DND-41 (cell line): ENCODE data around the gene TIMM23.
"Not testable (repeated sequence)": the region's sequence is repeated elsewhere in the genome, so short reads cannot be mapped to it uniquely, and the experiment has no call there.

Experiments used
- ATAC-seq: fragments of 200-7000 bp; cut with Tn5 transposase; 3 replicates; pipeline ENCODE4 v1.9.1; 2021; ENCODE audit warnings: low read depth; ENCODE audit not compliant: insufficient read depth
- DNase-seq: peaks from one replicate; pipeline ENCODE4 v3.0.0-alpha.2; 2020
- H2AFZ ChIP-seq: 2 replicates; pipeline ENCODE4 v1.6.0; 2012; ENCODE audit warnings: low read depth, low read length
- H3K27ac ChIP-seq: 2 replicates; pipeline ENCODE4 v1.5.1; 2012; ENCODE audit warnings: low read length, inconsistent platforms
- H3K27me3 ChIP-seq: fragments of 200-600 bp; sonication (generic); 2 replicates; pipeline ENCODE4 v1.6.0; 2012; ENCODE audit warnings: low read length, mild to moderate bottlenecking, inconsistent platforms; ENCODE audit not compliant: insufficient read depth, poor library complexity
- H3K36me3 ChIP-seq: 2 replicates; pipeline ENCODE4 v1.5.1; 2012; ENCODE audit warnings: low read length, inconsistent platforms; ENCODE audit not compliant: insufficient read depth
- H3K4me1 ChIP-seq: 2 replicates; pipeline ENCODE4 v1.5.1; 2012; ENCODE audit warnings: mild to moderate bottlenecking, low read length; ENCODE audit not compliant: insufficient read depth
- H3K4me2 ChIP-seq: 2 replicates; pipeline ENCODE4 v1.6.0; 2012; ENCODE audit warnings: mild to moderate bottlenecking, moderate library complexity, low read length, inconsistent platforms; ENCODE audit not compliant: insufficient read depth
- H3K4me3 ChIP-seq, 2 experiments: fragments of 200-600 bp in 1 of 2; shearing (Covaris generic) in 1 of 2; 2 replicates each; pipeline ENCODE4 v1.5.1; 2012 to 2016; ENCODE audit warnings: inconsistent platforms in 2 of 2, low read length in 2 of 2, mild to moderate bottlenecking in 2 of 2, low read depth in 1 of 2, moderate library complexity in 1 of 2
- H3K79me2 ChIP-seq: 2 replicates; pipeline ENCODE4 v1.6.0; 2012; ENCODE audit warnings: low read length, inconsistent platforms; ENCODE audit not compliant: insufficient read depth
- H3K9ac ChIP-seq: 2 replicates; pipeline ENCODE4 v1.6.0; 2012; ENCODE audit warnings: low read depth, mild to moderate bottlenecking, inconsistent platforms, low read length, moderate library complexity
- H3K9me3 ChIP-seq: 2 replicates; pipeline ENCODE4 v1.5.1; 2012; ENCODE audit warnings: low read length, moderate library complexity, mild to moderate bottlenecking, inconsistent platforms; ENCODE audit not compliant: insufficient read depth, severe bottlenecking
- H4K20me1 ChIP-seq: 2 replicates; pipeline ENCODE4 v1.6.0; 2012; ENCODE audit warnings: low read length; ENCODE audit not compliant: insufficient read depth
- EZH2 ChIP-seq: IDR thresholded peaks from 3 replicates; pipeline ENCODE4 v1.6.1; 2012; ENCODE audit warnings: borderline replicate concordance, low read depth, mild to moderate bottlenecking, moderate library complexity, low read length, inconsistent platforms; ENCODE audit not compliant: severe bottlenecking
- TF ChIP-seq, protein P1 (sequence below): IDR thresholded peaks from 2 replicates; pipeline ENCODE4 v1.5.1; 2012; ENCODE audit warnings: borderline replicate concordance, low read length, moderate library complexity, mild to moderate bottlenecking; ENCODE audit not compliant: poor library complexity, severe bottlenecking; ENCODE audit errors: extremely low read depth

TIMM23 gene

DNA sequence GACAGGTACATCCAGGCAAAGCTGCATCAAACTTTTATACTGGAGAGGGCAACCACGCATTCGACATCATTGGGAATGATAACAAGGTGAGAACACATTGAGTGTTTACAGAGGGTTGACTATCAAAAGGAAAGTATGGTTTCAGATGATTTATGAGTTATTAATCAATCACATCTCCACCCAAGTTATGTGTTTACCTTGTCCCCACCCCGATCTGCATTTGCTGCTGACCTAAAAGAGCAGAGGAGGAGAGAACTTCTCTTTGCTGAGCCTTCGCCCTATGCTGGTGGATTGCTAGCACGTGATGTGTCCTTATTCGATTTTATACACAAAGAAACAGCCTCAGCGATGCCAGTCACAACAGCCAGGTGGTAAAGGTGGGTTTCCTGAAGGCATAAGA lies 74.0 kb downstream of the TIMM23 start, which contains the start of gene MSMB:
Gene MSMB, minus strand, starts transcription at position 9 of the 400 bp plus-strand sequence. CDS start 32 bp downstream, outside the sequence.
- TF ChIP-seq, protein P1, sequence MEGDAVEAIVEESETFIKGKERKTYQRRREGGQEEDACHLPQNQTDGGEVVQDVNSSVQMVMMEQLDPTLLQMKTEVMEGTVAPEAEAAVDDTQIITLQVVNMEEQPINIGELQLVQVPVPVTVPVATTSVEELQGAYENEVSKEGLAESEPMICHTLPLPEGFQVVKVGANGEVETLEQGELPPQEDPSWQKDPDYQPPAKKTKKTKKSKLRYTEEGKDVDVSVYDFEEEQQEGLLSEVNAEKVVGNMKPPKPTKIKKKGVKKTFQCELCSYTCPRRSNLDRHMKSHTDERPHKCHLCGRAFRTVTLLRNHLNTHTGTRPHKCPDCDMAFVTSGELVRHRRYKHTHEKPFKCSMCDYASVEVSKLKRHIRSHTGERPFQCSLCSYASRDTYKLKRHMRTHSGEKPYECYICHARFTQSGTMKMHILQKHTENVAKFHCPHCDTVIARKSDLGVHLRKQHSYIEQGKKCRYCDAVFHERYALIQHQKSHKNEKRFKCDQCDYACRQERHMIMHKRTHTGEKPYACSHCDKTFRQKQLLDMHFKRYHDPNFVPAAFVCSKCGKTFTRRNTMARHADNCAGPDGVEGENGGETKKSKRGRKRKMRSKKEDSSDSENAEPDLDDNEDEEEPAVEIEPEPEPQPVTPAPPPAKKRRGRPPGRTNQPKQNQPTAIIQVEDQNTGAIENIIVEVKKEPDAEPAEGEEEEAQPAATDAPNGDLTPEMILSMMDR, result no peak
- TF ChIP-seq EZH2, result no peak
- H3K4me3 ChIP-seq, result no peak within 1 kb of the TSS
- H3K36me3 ChIP-seq, result no peaks in the 10 kb centered on the region
- H4K20me1 ChIP-seq, result no peaks in the 10 kb centered on the region
- H3K9me3 ChIP-seq, result no peaks in the 10 kb centered on the region
- H3K9ac ChIP-seq, result no peak within 1 kb of the TSS
- no peak within 1 kb of the TSS for H2AFZ ChIP-seq
- no peaks in the 10 kb centered on the region for H3K79me2 ChIP-seq
- H3K4me2 ChIP-seq, result no peak within 1 kb of the TSS
- DNase-seq, result no peak
- no peak for ATAC-seq
- H3K4me1 ChIP-seq, result 0 out of 2 replicates have a peak, but pooled peaks cover 2% of the 10 kb centered on the region
- no peaks in the 10 kb centered on the region for H3K27me3 ChIP-seq
- H3K27ac ChIP-seq, result no peak within 1 kb of the TSS

DNA sequence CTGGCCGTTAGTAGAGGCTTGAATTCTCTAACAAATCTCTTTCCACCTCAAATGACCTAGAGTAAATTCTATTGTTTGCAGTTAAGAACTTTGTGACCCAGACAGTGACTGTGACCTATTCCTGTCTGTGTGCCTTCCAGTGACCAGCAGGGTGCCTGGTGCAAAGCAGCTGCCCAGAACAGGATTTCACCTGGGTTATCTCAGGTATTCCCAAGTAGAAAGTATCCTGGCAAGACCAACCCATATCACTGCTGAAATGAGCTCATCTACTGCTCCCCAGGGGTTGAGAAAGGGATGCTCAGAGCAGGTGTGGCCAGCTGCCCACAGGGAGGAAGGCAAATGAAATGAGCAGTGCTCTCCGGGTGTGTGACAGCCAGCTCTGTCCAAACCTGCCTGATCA lies 75.9 kb downstream of the TIMM23 start:
- no peak overlapping the region for H3K9ac ChIP-seq
- H3K27ac ChIP-seq, result no peak overlapping the region
- no peak for TF ChIP-seq EZH2
- TF ChIP-seq, protein P1, result no peak
- H3K36me3 ChIP-seq, result no peaks in the 10 kb centered on the region
- ATAC-seq (no peak), DNase-seq (no peak)
- H2AFZ ChIP-seq, result no peak overlapping the region
- no peak overlapping the region for H3K4me2 ChIP-seq
- H3K4me3 ChIP-seq, result no peak overlapping the region
- no peaks in the 10 kb centered on the region for H3K79me2 ChIP-seq
- no peaks in the 10 kb centered on the region for H4K20me1 ChIP-seq
- H3K4me1 ChIP-seq, result 0 out of 2 replicates have a peak, but pooled peaks cover 3% of the 10 kb centered on the region
- no peaks in the 10 kb centered on the region for H3K27me3 ChIP-seq
- H3K9me3 ChIP-seq, result no peaks in the 10 kb centered on the region

DNA sequence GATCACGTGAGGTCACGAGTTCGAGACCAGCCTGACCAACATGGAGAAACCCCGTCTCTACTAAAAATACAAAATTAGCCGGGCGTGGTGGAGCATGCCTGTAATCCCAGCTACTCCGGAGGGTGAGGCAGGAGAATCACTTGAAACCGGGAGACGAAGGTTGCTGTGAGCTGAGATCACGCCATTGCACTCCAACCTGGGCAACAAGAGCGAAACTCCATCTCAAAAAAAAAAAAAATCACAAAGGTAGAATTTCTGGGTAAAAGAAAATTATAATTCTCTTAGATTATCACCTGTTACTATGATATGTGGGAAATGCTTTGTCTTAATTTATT lies 77.2 kb downstream of the TIMM23 start:
- DNase-seq, H3K4me3 ChIP-seq, H3K4me1 ChIP-seq, H4K20me1 ChIP-seq, H3K27ac ChIP-seq, H2AFZ ChIP-seq, ATAC-seq, H3K79me2 ChIP-seq, H3K27me3 ChIP-seq, H3K9me3 ChIP-seq, H3K4me2 ChIP-seq, H3K9ac ChIP-seq, H3K36me3 ChIP-seq: not testable (repeated sequence)

DNA sequence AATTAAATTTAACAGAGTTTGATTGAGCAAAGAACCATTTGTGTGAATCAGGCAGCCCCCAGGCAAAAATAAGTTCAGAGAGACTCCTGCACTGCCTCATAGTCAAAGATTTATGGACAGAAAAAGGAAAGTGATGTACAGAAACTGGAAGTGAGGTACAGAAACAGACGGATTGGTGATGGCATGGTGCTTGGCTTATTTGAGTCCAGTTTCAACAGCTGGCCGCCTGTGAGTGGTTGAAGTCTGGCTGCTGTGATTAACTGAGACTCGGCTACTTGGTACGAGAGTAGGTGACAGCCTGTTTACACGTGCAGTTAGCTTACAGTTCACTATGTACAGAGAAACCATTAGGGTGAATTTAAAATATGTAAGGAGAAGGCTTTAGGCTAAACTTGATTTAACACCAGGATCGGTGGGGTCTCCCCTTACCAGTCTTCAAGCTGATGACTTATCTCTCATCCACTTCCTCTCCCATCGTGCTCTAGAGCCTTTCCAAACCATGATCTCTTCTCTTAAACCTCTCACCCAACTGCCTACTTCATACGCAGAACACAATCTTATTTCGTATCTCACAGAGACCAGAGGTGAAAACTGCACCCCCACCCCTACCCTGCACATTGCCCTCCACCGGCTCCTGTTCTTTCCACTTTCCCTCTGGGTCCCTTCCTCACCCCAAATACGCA lies 78.8 kb downstream of the TIMM23 start:
- DNase-seq (no peak), ATAC-seq (no peak)
- no peak for TF ChIP-seq EZH2
- TF ChIP-seq, protein P1, result no peak
- no peaks in the 10 kb centered on the region for H3K9me3 ChIP-seq
- H3K4me2 ChIP-seq, result no peak overlapping the region
- H3K36me3 ChIP-seq, result no peaks in the 10 kb centered on the region
- H3K27me3 ChIP-seq, result no peaks in the 10 kb centered on the region
- H3K4me3 ChIP-seq, result no peak overlapping the region
- no peaks in the 10 kb centered on the region for H3K79me2 ChIP-seq
- no peak overlapping the region for H2AFZ ChIP-seq
- peaks cover 14% of the 10 kb centered on the region for H3K4me1 ChIP-seq
- H4K20me1 ChIP-seq, result no peaks in the 10 kb centered on the region
- H3K27ac ChIP-seq, result no peak overlapping the region
- no peak overlapping the region for H3K9ac ChIP-seq
